B cell (primary cell): ENCODE results near the gene ZNF574.

Experiments used
- EZH2 ChIP-seq: IDR thresholded peaks from 2 replicates; pipeline ENCODE4 v1.6.1; 2012; ENCODE audit warnings: borderline replicate concordance, low read depth, mild to moderate bottlenecking, moderate library complexity, low read length; ENCODE audit not compliant: insufficient read depth, poor library complexity, severe bottlenecking
- TF ChIP-seq, protein P1 (sequence below): fragments of 200-600 bp; IDR thresholded peaks from one replicate; pipeline ENCODE4 v1.8.0; 2022; ENCODE audit warnings: antibody characterized with exemption, mild to moderate bottlenecking

DNA sequence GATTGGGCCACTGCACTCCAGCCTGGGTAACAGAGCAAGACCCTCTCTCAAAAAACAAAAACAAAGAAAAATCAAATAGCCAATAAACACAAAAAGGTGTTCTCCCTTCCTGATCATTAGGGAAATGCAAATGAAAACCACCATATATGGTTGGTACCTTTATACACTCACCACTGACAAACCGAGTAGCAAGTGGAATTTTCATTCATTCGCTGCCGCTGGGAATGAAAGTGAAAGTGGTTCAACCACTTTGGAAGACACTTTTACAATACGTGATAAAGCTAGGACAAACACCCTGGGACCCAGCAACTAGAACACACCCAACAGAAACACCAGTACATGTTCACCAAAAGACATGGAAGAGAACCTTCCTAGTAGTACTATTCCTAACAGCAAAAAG is 27.0 kb upstream of the ZNF574 start:
- TF ChIP-seq, protein P1, sequence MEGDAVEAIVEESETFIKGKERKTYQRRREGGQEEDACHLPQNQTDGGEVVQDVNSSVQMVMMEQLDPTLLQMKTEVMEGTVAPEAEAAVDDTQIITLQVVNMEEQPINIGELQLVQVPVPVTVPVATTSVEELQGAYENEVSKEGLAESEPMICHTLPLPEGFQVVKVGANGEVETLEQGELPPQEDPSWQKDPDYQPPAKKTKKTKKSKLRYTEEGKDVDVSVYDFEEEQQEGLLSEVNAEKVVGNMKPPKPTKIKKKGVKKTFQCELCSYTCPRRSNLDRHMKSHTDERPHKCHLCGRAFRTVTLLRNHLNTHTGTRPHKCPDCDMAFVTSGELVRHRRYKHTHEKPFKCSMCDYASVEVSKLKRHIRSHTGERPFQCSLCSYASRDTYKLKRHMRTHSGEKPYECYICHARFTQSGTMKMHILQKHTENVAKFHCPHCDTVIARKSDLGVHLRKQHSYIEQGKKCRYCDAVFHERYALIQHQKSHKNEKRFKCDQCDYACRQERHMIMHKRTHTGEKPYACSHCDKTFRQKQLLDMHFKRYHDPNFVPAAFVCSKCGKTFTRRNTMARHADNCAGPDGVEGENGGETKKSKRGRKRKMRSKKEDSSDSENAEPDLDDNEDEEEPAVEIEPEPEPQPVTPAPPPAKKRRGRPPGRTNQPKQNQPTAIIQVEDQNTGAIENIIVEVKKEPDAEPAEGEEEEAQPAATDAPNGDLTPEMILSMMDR = no peak
- no peak for TF ChIP-seq EZH2
